H9 (cell line): ENCODE results near the gene SUPT3H. TPM values are rescaled to one million over a fixed set of nuclear protein-coding genes. Genes with fewer than 3 reads are reported as not detected.

ENCODE experiments used
- DNase-seq: peaks from one replicate; pipeline ENCODE4 v3.0.0-alpha.2; 2017
- H2AFZ ChIP-seq: one replicate; pipeline ENCODE4 v1.6.1; 2013; ENCODE audit warnings: mild to moderate bottlenecking, low read length, control low read depth, moderate library complexity
- H2AK5ac ChIP-seq: 2 replicates; pipeline ENCODE4 v1.6.1; 2013; ENCODE audit warnings: low read length, control low read depth, mixed read lengths; ENCODE audit not compliant: insufficient read length
- H2BK120ac ChIP-seq: one replicate; pipeline ENCODE4 v1.6.1; 2013; ENCODE audit warnings: low read depth, mild to moderate bottlenecking, low read length, control low read depth, inconsistent platforms; ENCODE audit not compliant: poor library complexity, severe bottlenecking
- H2BK12ac ChIP-seq: 2 replicates; pipeline ENCODE4 v1.6.1; 2013; ENCODE audit warnings: low read length, control low read depth, mixed read lengths, low read depth; ENCODE audit not compliant: insufficient read length
- H2BK15ac ChIP-seq: 2 replicates; pipeline ENCODE4 v1.6.1; 2013; ENCODE audit warnings: low read depth, low read length, control low read depth
- H2BK20ac ChIP-seq: one replicate; pipeline ENCODE4 v1.6.1; 2013; ENCODE audit warnings: low read depth, mild to moderate bottlenecking, low read length, control low read depth, inconsistent platforms; ENCODE audit not compliant: poor library complexity, severe bottlenecking
- H2BK5ac ChIP-seq: 2 replicates; pipeline ENCODE4 v1.6.1; 2013; ENCODE audit warnings: low read length, control low read depth, mixed read lengths; ENCODE audit not compliant: insufficient read length
- H3K14ac ChIP-seq: 2 replicates; pipeline ENCODE4 v1.6.1; 2013; ENCODE audit warnings: low read length, control low read depth; ENCODE audit not compliant: insufficient read depth
- H3K18ac ChIP-seq: 2 replicates; pipeline ENCODE4 v1.6.1; 2013; ENCODE audit warnings: low read depth, mild to moderate bottlenecking, mixed read lengths, low read length, control low read depth; ENCODE audit not compliant: insufficient read length
- H3K23ac ChIP-seq: 2 replicates; pipeline ENCODE4 v1.6.1; 2013; ENCODE audit warnings: low read length, control low read depth, mixed read lengths, low read depth; ENCODE audit not compliant: insufficient read length
- H3K23me2 ChIP-seq: 2 replicates; pipeline ENCODE4 v1.6.1; 2013; ENCODE audit warnings: low read depth, mild to moderate bottlenecking, mixed read lengths, low read length, control low read depth; ENCODE audit not compliant: insufficient read length, poor library complexity, severe bottlenecking
- H3K27ac ChIP-seq: 2 replicates; pipeline ENCODE4 v1.5.1; 2013; ENCODE audit warnings: low read length, control low read depth, mixed read lengths, low read depth; ENCODE audit not compliant: insufficient read length
- H3K27me3 ChIP-seq: 2 replicates; pipeline ENCODE4 v1.6.1; 2013; ENCODE audit warnings: low read length, control low read depth, inconsistent platforms; ENCODE audit not compliant: insufficient read depth
- H3K4ac ChIP-seq: 2 replicates; pipeline ENCODE4 v1.6.1; 2013; ENCODE audit warnings: low read depth, mild to moderate bottlenecking, control low read depth, inconsistent platforms, low read length, moderate library complexity
- H3K4me1 ChIP-seq: 2 replicates; pipeline ENCODE4 v1.6.1; 2013; ENCODE audit warnings: low read length, control low read depth, inconsistent platforms; ENCODE audit not compliant: insufficient read depth
- H3K4me2 ChIP-seq: 2 replicates; pipeline ENCODE4 v1.6.1; 2013; ENCODE audit warnings: low read length, control low read depth, mixed read lengths; ENCODE audit not compliant: insufficient read length, insufficient read depth
- H3K56ac ChIP-seq: 2 replicates; pipeline ENCODE4 v1.6.1; 2013; ENCODE audit warnings: low read depth, mild to moderate bottlenecking, mixed read lengths, low read length, control low read depth; ENCODE audit not compliant: insufficient read length
- H3K79me1 ChIP-seq: 2 replicates; pipeline ENCODE4 v1.6.1; 2013; ENCODE audit warnings: low read depth, mild to moderate bottlenecking, moderate library complexity, low read length, control low read depth, inconsistent platforms; ENCODE audit not compliant: insufficient read depth, poor library complexity, severe bottlenecking
- H3K79me2 ChIP-seq: 2 replicates; pipeline ENCODE4 v1.6.1; 2013; ENCODE audit warnings: low read length, control low read depth, inconsistent platforms; ENCODE audit not compliant: insufficient read depth
- H3K9ac ChIP-seq: 2 replicates; pipeline ENCODE4 v1.6.1; 2013; ENCODE audit warnings: low read length, control low read depth, mixed read lengths; ENCODE audit not compliant: insufficient read length; ENCODE audit errors: extremely low read depth
- H3K9me3 ChIP-seq: one replicate; pipeline ENCODE4 v1.6.1; 2013; ENCODE audit warnings: low read depth, low read length, inconsistent platforms; ENCODE audit not compliant: control insufficient read depth
- H3T11ph ChIP-seq: one replicate; pipeline ENCODE4 v1.6.1; 2013; ENCODE audit warnings: mild to moderate bottlenecking, low read length, control low read depth, inconsistent platforms
- H4K20me1 ChIP-seq: one replicate; pipeline ENCODE4 v1.6.1; 2013; ENCODE audit not compliant: control insufficient read depth, insufficient read length, insufficient read depth
- H4K5ac ChIP-seq: 2 replicates; pipeline ENCODE4 v1.6.1; 2013; ENCODE audit warnings: low read depth, mild to moderate bottlenecking, mixed read lengths, low read length, control low read depth; ENCODE audit not compliant: insufficient read length
- H4K8ac ChIP-seq: replicated peaks from 2 replicates; pipeline ENCODE4 v1.6.1; 2013; ENCODE audit warnings: low read length, control low read depth, mixed read lengths, low read depth; ENCODE audit not compliant: insufficient read length
- H4K91ac ChIP-seq: 2 replicates; pipeline ENCODE4 v1.6.1; 2013; ENCODE audit warnings: low read depth, mild to moderate bottlenecking, moderate library complexity, mixed read lengths, low read length, control low read depth; ENCODE audit not compliant: insufficient read length
- H3K27ac Mint-ChIP-seq, 3 experiments: 2 replicates in 2 of 3; 3 replicates in 1 of 3; pipeline ENCODE4 v1.8.0; 2020 to 2021; ENCODE audit warnings: mixed read lengths in 3 of 3, mild to moderate bottlenecking in 1 of 3, moderate library complexity in 1 of 3
- H3K27me3 Mint-ChIP-seq: 2 replicates; pipeline ENCODE4 v1.8.0; 2021; ENCODE audit warnings: low read depth, mild to moderate bottlenecking, moderate library complexity, mixed read lengths
- H3K36me3 Mint-ChIP-seq, 3 experiments: 2 replicates in 2 of 3; 3 replicates in 1 of 3; pipeline ENCODE4 v1.8.0; 2020 to 2021; ENCODE audit warnings: low read depth in 3 of 3, mixed read lengths in 3 of 3; ENCODE audit not compliant: insufficient read depth in 1 of 3
- H3K4me1 Mint-ChIP-seq, 2 experiments: 2 replicates each; pipeline ENCODE4 v1.8.0; 2020; ENCODE audit warnings: mixed read lengths in 2 of 2
- H3K4me3 Mint-ChIP-seq, 2 experiments: 2 replicates in 1 of 2; 3 replicates in 1 of 2; pipeline ENCODE4 v1.8.0; 2020 to 2021; ENCODE audit warnings: mild to moderate bottlenecking in 2 of 2, mixed read lengths in 2 of 2, moderate library complexity in 1 of 2
- H3K9me3 Mint-ChIP-seq, 2 experiments: 2 replicates in 1 of 2; 3 replicates in 1 of 2; pipeline ENCODE4 v1.8.0; 2020; ENCODE audit warnings: mild to moderate bottlenecking in 2 of 2, mixed read lengths in 2 of 2, moderate library complexity in 1 of 2
- WGBS: extraction: QIAGEN DNeasy Blood & Tissue Kit; methylation state at CpG from one replicate; pipeline ENCODE4 v1.1.7; 2013; ENCODE audit warnings: missing lambda C conversion rate, low lambda C conversion rate, mixed read lengths; ENCODE audit not compliant: insufficient read length; ENCODE audit errors: extremely low coverage; 5-methylcytosine and 5-hydroxymethylcytosine counted together
- total RNA-seq: library from RNA; stranded (reverse); gene quantifications from 2 replicates; pipeline ENCODE4 v1.2.1, GENCODE V29; 2021
- TF ChIP-seq, protein P1 (sequence below): fragments of 200-600 bp; sonication (generic); conservative IDR thresholded peaks from 3 replicates; pipeline ENCODE4 v1.8.0; 2021; ENCODE audit warnings: antibody characterized with exemption, mild to moderate bottlenecking

SUPT3H gene
- total RNA-seq, 1 experiment from 2014 or later: 22.5 TPM

DNA sequence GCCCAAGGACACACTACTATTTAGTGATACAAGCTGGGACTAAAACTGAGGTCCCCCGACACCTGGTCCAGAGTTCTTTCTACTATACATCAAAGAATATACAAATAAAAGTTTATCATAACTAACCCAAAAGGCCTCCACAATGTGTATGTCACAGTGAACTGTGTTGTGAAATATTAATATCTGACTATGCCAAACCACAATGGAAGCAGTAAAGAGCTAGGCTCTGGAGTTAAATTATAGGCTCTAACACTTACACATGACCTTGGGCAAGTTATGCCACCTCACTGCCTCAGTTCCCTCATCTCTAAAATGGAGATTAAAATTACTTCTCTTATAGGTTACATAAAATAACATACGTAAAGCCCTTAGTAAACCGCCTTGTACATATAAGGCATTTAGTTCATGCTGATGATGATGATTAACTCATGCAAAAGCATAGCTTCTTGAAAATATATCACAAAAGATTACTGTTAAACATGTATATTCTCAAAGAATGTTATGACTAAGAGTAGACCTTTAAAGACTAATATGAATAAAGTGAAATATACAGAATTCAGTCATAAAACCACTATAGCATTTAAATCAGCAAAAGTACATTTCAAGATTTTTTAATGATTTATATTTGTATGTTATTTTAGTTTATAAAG lies 5.7 kb downstream of the SUPT3H start:
- Mint-ChIP-seq H3K27me3 (no peaks in the 10 kb centered on the region), H3K4me1 (peaks cover 10% of the 10 kb centered on the region in 2 experiments), H3K9me3 (no peaks in the 10 kb centered on the region), H3K27ac (no peak overlapping the region), H3K4me3 (no peak overlapping the region), H3K36me3 (no peaks in the 10 kb centered on the region)
- no CpG with 5 or more reads among the region's 3 CpGs for WGBS
- no peak overlapping the region for H2BK20ac ChIP-seq
- no peak overlapping the region for H2AK5ac ChIP-seq
- no peak overlapping the region for H3K14ac ChIP-seq
- H3K4me2 ChIP-seq: no peak overlapping the region
- H4K91ac ChIP-seq: no peak overlapping the region
- no peak overlapping the region for H3K23ac ChIP-seq
- no peak overlapping the region for H3K9ac ChIP-seq
- no peaks in the 10 kb centered on the region for H3K9me3 ChIP-seq
- H4K8ac ChIP-seq: no peak overlapping the region
- no peak overlapping the region for H3K18ac ChIP-seq
- no peak overlapping the region for H3T11ph ChIP-seq
- H3K27ac ChIP-seq: no peak overlapping the region
- H3K79me1 ChIP-seq: no peaks in the 10 kb centered on the region
- no peaks in the 10 kb centered on the region for H3K4me1 ChIP-seq
- no peak overlapping the region for H2BK120ac ChIP-seq
- no peak overlapping the region for H2BK12ac ChIP-seq
- TF ChIP-seq, protein P1, sequence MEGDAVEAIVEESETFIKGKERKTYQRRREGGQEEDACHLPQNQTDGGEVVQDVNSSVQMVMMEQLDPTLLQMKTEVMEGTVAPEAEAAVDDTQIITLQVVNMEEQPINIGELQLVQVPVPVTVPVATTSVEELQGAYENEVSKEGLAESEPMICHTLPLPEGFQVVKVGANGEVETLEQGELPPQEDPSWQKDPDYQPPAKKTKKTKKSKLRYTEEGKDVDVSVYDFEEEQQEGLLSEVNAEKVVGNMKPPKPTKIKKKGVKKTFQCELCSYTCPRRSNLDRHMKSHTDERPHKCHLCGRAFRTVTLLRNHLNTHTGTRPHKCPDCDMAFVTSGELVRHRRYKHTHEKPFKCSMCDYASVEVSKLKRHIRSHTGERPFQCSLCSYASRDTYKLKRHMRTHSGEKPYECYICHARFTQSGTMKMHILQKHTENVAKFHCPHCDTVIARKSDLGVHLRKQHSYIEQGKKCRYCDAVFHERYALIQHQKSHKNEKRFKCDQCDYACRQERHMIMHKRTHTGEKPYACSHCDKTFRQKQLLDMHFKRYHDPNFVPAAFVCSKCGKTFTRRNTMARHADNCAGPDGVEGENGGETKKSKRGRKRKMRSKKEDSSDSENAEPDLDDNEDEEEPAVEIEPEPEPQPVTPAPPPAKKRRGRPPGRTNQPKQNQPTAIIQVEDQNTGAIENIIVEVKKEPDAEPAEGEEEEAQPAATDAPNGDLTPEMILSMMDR: no peak
- no peak overlapping the region for H3K56ac ChIP-seq
- H4K5ac ChIP-seq: no peak overlapping the region
- no peaks in the 10 kb centered on the region for H3K27me3 ChIP-seq
- no peak overlapping the region for H2BK5ac ChIP-seq
- H3K79me2 ChIP-seq: peaks cover 3% of the 10 kb centered on the region; the same call in 1 of the 2 replicates
- DNase-seq: no peak
- H4K20me1 ChIP-seq: no peaks in the 10 kb centered on the region
- H3K23me2 ChIP-seq: peaks cover 3% of the 10 kb centered on the region
- no peak overlapping the region for H2BK15ac ChIP-seq
- H3K4ac ChIP-seq: no peak overlapping the region
- H2AFZ ChIP-seq: no peak overlapping the region
